ENCODE data around the gene OLR1.
A peak's percentile ranks its signal among the peaks of the same experiment; 100 is the strongest.
"Not testable (repeated sequence)": the region's sequence is repeated elsewhere in the genome, so short reads cannot be mapped to it uniquely, and the experiment has no call there.

Gene OLR1

DNA sequence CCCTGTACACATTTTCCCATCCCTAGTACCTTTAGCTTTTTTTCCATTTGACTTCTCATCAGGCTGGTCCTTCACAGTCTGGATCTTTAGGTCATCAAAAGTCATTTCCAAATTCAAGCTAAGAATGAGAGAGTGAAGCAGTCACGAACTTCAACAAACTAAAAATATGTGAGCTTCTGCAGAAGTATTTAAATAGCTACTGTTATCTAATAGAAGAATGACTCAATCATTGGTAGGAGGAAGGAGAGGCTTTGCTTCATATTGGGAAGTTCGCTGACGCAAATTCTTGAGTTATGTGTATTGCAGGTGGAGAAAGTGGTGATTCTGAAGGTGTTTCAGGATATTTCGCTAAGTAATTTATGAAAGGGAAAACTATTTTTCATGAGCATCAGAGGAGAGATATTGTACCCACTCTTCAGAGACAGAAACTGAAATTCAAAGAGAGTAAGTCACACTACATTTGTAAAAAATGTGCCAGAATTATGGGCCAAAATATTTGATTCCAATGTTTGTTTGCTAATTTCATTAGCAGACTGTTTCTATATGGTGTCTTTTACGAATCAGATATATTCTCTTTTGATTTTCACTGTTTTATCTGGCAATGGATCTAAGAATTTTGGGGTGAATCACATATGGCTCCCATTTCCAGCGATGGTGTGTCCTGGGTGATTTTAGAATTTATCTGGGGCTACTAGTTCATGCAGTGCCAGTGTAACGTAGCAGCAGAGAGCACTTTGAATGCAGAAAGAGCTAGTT is at the start of gene OLR1:
TSS of gene OLR1 (minus strand) at position 160 of the 756 bp plus-strand sequence. CDS start at position 105, 55 bp downstream.
- no peak for DNase-seq

- DNase-seq, result no peak
Measured at GRCh38 chr12:10220398-10221077, 48.6 kb upstream of the OLR1 start.

DNA sequence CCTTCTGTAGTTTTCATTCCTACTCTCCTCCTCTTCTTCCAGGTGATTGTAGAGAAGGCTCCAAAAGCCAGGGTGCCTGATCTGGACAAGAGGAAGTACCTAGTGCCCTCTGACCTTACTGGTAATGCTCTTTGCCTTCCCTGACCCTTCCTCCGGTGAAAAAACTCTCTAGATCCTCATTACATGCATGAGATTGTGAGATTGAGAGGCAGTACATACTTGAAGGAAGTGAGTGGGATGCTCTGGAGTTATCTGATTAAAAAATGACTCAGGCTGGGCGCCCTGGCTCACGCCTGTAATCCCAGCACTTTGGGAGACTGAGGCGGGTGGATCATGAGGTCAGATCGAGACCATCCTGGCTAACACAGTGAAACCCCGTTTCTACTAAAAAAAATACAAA is 46.1 kb upstream of the OLR1 start:
- DNase-seq, result no peak

DNA sequence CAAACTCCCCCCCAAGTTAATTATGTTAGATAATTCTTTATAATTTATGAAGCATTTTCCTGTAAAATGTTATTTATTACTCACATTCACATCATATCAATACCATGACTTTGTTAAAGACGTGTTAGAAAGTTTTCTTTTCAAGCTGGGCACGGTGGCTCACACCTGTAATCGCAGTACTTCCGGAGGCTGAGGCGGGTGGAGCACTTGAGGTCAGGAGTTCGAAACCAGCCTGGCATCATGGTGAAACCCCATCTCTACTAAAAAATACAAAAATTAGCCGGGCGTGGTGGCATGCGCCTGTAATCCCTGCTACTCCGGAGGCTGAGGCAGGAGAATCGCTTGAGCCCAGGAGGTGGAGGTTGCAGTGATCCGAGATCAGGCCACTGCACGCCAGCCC is 44.0 kb upstream of the OLR1 start:
- DNase-seq, result not testable (repeated sequence)

DNA sequence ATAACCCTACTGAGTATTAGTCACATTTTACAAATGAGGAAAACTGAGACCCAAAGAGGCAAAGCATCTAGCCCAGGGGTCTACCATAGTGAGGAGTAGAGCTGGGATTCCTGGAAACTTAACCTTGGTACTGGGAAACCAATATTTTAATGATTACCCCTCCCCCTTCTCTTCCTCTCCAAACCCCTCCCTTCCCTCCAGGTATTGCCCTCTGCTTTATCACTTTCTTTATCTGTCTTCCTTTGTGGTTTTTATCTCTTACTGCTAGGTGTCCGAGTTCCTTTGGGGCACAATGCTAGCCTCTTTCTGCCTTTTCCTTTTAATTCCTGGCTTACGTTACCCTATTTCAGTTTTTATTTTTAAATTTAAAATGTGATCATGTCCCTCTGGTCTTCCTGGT is 43.5 kb upstream of the OLR1 start:
- no peak for DNase-seq

DNA sequence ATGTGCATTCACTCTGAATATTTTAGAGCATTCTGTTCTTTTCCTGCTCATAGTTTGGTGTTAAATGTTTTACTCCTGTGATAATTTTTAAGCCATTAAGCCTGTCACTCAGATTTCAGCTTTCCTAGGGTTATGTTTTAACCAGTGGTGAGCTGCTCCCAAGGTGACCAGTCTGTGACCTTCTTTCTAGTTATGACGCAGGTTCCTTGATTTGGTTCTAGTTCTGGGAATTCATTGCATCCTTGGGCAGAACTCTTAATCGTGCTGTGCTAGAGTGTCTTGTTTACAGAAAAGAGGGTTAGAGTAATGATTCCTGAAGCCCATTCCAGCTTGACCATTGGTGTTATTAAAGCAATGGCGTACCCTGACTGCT is 42.9 kb upstream of the OLR1 start:
- DNase-seq, result no peak

DNA sequence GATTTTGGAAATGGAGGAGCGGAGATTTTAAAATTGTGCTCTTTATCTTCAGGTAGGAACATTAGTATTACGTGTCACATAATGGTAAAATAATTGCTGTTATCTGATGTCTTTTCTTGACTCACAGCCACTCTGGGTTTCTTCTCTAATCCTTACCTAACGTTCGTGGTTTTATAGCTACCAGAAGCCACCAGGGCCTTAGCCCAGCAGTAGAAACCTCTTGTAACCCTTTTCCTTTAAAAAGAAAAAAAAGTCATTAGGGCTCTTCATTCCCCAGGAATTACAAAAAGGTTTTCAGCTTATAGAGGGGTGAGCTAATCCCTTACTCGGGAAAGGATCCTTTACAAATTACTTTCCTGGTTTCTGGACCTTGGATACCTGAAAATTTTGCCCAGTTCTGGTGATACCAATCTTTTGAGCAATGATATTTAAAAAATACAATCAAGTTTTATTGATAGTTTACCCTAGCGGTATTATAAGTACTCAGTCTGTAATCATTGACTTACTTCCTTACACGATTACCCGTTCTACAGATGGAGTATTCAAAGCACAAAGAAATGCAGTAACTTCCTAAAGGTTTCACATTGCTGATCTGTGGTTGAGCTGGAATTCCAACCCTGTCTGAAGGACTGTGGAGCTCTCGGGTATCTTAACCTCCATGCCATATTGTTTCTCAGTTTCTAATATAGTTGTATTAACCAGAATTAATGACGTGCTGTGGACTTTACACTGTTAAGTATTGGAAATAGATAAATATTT is 42.4 kb upstream of the OLR1 start:
- no peak for DNase-seq

DNA sequence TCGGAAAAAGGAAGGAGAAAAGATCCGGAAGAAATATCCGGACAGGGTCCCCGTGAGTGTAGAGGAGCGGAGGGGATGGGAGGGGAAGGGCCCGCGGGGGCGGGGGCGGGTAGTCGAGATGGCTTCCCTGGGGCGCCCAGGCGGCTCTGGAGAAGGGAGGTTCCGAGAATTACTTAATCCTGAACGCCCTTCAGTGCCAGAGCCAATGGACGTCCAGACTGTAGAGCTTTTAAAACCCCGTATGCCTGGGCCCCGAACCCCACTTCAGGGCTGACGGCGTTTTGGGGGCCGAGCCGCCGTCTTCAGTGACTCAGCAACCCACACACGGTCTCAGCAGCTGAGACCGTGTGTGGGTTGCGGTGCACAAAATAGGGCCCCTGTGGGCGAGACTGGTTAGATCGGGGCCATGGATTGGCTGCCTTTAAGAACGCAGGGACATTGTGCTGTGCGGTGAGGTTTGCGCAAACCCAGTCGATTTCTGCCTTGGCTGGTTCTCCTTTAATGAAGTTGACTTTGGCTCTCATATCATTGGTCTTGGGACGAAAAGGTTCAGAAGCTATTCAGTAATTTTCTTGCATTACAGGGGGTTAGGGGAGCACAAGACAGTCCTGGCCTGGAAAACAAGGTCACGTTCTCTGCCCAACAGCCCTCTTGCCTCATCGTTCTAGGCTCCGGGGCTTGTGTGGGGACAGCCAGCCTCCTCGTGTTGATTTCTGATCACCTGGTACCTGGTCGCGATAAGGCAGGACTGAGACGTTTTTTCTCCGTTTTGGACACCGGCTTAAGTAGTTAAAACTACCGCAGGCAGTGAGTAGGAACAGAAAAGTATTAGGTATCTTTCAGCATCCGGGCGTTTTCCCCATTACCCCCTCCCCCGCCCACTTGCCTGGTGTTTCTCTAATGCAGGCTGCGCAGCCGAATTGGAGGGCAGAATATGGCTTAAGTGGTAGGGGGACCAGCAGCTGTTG is 41.5 kb upstream of the OLR1 start:
- peak; percentile 86 for DNase-seq

- DNase-seq, result peak; percentile 91
Measured at GRCh38 chr12:10212739-10213131, 40.8 kb upstream of the OLR1 start, which contains the start of gene GABARAPL1. TSS of gene GABARAPL1 (plus strand) at chr12:10212877. CDS start at chr12:10213130, 253 bp downstream.

DNA sequence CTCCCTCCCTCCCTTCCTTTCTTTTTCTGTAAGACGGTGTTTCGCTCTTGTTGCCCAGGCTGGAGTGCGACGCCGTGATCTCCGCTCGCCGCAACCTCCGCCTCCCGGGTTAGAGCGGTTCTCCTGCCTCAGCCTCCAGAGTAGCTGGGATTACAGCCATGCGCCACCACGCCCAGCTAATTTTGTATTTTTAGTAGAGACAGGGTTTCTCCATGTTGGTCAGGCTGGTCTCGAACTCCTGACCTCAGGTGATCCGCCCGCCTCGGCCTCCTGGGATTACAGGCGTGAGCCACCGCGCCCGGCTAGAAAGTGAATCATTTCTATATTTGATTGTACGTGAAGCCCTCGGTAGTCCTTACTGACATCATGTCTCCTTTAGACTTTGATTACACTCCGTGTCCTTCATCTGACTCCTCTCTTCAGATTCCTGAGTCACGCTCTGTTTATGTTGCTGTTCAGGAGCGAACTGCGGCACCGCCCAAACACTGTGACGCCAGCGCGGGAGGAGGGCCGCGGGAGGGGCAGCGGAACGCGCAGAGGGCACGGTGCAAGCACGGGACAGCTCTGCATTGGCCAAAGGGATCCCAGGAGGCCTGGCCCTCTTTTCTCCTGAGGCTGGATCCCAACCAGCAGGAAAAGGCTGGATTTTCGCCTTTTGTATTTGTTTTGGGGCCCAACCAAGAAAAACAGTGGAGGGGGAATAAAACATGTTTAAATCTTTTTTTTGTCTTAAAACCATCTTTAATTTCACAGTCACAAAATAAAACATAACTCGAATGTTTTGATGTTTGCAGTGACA is 40.2 kb upstream of the OLR1 start:
- DNase-seq, result peak; percentile 97

DNA sequence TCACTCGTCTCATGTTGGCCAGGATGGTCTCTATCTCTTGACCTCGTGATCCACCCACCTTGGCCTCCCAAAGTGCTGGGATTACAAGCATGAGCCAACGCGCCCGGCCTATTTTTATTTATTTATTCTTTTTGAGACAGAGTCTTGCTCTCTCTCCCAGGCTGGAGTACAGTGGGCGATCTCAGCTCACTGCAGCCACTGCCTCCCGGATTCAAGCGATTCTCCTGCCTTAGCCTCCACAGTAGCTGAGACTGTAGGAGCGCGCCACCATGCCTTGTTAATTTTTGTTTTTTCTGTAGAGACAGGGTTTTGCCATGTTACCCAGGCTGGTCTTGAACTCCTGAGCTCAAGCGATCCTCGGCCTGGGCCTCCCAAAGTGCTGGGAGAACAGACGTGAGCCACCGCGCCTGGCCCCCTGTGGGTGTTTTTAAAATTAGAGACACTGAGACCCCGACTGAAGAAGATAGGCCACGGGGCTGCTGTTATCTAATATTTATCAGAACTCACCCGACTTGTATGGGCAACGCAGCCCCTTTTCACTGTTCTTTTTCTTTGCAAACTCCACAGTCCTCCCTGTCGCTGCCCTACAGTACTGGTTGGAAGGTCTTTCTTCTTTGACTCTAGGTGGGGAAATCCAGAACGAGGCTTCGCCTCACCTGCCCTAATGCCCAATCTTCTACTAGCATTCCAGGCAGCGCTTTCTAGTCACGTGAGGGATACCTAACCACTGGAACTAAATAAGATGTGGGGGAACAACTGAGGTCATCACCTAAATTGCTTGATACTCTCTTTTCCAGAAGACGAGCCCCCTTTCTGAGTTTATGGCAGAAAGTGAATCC is 39.4 kb upstream of the OLR1 start:
- DNase-seq, result no peak

DNA sequence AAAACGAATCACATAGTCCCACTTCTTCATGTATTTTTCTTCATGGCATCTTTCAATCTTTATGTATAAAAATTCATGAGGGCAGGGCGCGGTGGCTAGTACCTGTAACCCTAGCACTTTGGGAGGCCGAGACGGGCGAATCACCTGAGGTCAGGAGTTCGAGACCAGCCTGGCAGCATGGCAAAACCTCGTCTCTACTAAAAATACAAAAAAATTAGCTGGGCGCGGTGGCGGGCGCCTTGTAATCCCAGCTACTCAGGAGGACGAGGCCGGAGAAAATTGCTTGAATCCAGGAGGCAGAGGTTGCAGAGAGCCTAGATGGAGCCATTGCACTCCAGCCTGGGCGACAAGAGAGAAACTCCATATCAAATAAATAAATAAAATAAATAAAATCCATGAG is 38.3 kb upstream of the OLR1 start:
- DNase-seq, result no peak

GRCh38 chr12:10207136-10207535 is 35.2 kb upstream of the OLR1 start:
- DNase-seq, result no peak

DNA sequence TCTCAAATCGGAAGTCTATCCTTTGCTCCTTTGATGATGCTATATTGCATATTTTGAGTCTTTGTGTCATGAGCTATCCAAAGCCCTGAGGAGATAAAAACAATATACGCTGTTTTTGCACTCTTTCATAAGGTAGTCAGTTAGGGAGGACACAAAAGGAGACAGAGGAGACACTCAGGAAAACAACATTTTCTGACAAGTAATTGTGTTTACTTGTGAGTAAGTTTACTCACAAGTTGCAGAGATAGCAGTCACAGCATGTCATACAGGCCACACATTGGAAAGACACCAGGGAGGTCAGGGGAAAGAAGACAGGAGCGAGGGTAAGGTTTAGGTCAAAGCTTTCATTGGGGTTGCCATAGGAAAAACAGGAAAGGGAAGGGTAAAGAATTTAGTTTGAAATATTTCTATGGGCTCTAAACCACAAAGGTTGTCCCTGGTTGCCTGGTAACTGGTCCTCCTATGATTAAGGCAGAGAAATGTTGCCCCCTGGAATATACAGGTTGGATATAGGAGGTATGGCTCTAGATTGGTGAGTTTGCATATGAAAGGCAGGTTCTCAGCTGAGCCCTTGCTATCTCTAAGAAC is 33.4 kb upstream of the OLR1 start:
- DNase-seq, result no peak

DNA sequence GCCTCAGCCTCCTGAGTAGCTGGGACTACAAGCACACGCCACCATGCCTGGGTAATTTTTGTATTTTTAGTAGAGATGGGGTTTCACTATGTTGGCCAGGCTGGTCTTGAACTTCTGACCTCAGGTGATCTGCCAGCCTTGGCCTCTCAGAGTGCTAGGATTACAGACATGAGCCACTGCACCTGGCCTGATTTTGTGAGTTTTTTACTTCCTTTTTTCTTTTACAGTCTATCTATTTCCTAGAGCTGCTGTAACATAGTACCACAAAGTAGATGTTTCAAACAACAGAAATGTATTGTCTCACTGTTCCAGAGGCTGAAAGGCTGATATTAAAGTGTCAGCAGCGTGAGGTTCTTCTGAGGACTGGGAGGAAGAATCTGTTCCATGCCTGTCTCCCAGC is 32.6 kb upstream of the OLR1 start:
- not testable (repeated sequence) for DNase-seq

DNA sequence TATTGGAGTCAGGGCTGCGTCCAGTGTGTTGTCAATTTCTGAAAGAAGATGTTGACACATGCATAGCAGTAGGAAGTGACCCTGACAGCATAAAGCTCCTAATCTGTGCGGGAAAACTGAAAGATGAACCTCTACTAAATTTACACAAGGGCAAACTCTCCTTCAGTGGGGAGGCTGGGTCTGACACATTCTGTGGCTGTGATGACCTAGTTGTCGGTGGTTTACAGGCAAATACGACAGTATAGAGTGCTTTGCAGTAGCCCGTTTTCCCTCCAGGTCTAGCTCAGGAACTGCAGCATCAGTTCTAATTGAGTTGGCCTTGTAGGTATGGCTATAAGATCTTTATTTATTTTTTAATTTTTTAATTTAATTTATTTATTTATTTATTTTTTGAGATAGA is 25.9 kb upstream of the OLR1 start:
- no peak for DNase-seq

GRCh38 chr12:10196210-10196609 is 24.3 kb upstream of the OLR1 start:
- DNase-seq, result peak; percentile 23

GRCh38 chr12:10194160-10194670 is 22.3 kb upstream of the OLR1 start:
- DNase-seq, result no peak

DNA sequence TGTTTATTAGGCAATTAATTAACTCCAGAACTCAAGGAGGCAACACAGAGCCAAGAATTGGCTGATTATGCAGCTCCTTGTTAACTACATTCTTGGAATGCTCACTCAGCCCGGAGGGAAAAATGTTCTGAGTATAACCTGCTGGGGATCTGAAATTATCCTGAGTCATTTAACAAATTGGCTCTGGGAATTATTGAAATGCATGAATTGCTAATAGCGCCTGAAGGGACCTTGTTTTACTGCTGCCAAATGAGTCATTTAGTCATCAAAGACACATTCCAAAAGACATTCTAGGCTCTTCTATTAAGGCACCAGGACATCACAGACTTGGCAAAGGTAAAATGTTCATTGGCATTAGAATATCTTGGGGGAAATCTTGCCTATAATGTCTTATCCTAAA is 19.9 kb upstream of the OLR1 start:
- DNase-seq, result no peak

All from femur (tissue), 1 donor.